Activated T-cell treated with anti-CD3 and anti-CD28 coated beads for 48 hours (primary cell): Measurements from ENCODE around the gene PERP.
"Not testable (repeated sequence)": the region's sequence is repeated elsewhere in the genome, so short reads cannot be mapped to it uniquely, and the experiment has no call there.

Experiments
- DNase-seq: peaks from one replicate; pipeline ENCODE4 v3.0.0-alpha.2; 2020; ENCODE audit warnings: low read depth

PERP gene

DNA sequence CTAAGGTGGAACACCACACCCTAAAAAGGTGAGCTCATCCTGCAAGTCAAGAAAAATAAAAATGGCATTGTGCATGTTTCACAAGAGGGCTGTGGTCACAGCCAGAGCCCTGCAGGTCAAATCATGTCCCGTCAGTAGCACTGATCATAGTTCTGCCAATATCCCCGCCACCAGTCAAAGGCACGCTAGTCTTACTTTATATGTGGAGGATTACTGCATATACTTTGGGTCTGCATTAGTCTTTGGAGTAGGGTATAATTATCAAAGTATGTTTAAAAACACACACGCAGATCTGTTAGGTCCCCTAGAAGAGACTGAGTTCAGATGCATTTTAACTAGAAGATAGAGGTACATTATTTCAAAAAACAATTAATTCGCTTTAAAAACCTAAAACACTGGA lies 1.8 kb downstream of the PERP start:
- no peak for DNase-seq

GRCh38 chr6:138104618-138105213 lies 2.5 kb downstream of the PERP start:
- DNase-seq, result no peak

DNA sequence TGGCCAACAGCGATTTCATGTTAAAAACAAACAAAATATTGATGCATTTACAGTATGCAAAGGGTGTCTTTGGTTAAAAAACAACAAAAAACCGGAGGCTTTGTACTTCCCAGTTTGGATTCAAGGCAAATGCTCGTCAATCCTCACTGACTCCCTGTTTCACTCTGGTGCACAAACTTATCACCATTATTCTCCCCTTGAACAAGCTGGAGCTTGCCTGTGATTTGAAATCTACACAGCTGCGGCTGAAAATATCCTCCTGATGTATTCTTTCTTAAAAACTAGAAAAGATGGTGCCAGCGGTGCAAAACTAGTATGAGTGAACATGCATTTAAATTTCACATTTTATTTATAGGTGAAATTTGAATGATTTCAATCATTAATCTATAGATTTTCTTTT lies 3.3 kb downstream of the PERP start:
- DNase-seq, result no peak

GRCh38 chr6:138101946-138102731 lies 5.1 kb downstream of the PERP start:
- no peak for DNase-seq

- DNase-seq, result no peak
These were observed 7.4 kb downstream of the PERP start for GRCh38 chr6:138099832-138100231.

GRCh38 chr6:138098306-138098705 lies 8.9 kb downstream of the PERP start:
- no peak for DNase-seq

DNA sequence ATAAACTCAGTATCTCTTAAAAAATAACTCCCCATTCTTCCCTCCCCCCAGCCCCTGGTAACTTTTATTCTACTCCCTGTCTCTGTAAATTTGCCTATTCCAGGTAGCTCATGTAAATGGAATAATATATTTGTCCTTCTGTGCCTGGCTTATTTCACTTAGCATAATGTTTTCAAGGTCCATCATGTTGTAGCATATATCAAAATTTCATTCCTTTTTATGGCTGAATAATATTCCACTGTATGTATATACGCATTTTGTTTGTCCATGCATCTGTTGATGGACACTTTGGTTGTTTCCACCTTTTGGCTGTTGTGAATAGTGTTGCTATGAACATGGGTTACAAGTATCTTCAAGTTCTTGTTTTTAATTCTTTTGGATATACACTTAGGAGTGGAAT lies 13.0 kb downstream of the PERP start:
- no peak for DNase-seq

DNA sequence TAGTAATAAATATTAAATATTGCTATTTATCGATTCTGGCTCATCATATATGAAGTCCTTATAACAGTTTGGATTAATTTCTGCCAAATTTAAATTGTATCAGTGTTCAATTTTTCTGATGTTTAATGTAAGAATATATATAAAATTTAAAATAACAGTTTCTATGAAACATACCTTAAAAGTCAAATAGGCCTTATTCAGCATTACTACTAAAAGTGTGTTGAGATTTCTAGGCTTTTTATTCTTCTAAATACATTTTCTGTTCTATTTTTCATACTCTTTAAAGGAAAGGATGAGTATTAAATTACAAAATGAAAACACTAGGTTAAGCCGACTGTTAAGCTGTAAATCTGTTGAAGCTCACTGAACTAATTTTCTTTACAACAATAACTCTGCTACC lies 13.6 kb downstream of the PERP start:
- DNase-seq, result no peak

DNA sequence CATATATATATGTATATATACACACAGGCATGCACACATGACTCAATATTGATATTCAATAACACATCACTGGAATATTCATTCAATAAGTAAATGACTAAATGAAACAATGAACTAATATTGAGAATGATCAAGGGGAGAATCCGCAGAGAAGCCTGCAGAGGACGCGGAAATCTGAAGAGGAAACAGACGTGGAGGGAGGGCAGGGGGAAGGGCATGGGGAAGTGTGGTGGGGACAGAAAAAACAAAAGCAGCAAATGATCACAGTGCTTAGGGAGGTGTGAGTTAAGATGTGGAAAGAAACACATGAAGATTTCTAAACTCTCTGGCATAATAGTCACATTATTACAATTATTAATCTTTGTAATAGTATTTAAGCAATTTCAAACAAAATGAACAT lies 14.5 kb downstream of the PERP start:
- no peak for DNase-seq

DNA sequence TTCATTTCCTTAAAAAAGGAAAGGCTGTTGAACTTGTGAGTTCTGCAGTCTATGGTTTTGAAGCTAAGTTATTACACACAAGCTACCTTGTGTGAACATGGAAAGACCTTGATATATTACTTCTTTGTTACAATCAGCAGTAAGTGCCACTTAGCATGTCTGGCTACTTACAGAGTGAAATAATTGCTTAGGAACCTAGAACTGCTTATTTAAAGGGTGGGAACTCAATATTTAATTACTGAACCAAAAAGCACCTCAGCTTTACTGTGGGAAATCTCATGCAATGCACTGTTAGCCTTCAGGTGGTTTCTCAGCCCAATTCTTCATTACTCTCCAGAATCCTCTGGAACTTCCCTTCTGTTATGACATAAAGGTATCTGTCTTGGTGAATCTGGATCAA lies 17.9 kb downstream of the PERP start:
- DNase-seq, result no peak

DNA sequence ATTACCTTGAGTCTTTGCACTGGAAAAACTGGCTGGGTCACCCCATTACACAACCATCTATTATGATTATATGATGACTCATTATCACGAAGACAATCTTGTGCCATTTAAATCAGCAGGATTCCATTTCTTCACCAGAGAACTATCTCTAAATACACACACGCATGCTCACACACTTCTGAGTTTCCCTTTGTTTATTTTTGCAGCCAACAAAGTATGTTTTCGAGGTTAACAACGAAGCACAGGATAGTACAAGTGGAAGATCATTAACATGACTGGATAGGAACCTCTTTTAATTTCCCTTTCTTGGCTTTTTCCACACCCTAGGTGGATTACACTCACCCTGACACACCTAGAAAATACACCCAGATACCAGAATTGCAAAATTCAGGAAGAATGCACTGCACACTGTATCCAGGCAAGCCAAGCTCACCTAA lies 18.9 kb downstream of the PERP start:
- DNase-seq, result no peak

- DNase-seq, result no peak
These were observed 19.5 kb downstream of the PERP start for GRCh38 chr6:138087593-138088325.

DNA sequence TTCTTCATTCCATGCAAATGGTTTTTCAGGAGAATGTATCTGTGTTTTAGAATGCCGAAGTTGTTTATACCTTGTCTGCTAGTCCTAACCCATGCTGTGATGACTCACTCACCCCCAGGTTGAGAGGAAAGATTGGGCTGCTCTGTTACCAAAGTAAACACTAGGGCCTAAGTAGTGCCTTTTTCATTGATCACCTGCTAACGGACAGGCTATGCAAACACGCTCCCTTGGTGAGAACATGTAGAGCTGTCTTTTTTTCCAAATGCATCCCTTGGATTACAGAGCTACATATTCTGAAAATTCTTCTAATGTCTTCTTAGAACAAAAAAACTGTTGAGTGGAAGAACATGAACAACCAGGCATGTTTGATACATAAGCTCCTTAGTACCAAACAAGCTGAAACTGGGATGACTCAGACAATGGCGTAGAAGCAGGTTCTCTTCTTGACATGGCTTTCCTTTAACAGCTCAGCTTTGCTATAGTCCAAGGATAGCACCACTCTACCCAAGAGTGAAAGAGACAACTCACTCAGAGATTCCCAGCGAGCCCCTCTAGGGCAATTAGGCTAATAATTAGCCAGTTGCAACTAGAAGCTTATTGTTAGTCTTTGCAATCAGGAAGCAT lies 20.5 kb downstream of the PERP start:
- DNase-seq, result no peak

DNA sequence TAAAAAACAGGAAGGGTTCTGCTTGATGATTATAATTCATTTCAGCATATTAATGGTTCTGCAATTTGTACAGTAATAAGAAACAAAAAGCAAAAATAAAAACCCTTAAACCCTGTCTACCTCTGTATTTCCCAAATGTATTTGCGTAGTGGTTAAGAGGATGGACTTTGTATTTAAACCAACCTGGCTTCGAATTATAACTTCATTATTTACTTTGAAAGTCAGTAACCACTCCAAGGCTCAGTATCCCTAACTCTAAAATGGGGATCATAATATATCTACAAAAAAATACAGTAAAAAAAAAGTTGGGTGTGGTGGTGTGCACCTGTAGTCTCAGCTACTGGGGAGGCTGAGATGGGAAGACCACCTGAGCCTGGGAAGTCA lies 21.4 kb downstream of the PERP start:
- no peak for DNase-seq

DNA sequence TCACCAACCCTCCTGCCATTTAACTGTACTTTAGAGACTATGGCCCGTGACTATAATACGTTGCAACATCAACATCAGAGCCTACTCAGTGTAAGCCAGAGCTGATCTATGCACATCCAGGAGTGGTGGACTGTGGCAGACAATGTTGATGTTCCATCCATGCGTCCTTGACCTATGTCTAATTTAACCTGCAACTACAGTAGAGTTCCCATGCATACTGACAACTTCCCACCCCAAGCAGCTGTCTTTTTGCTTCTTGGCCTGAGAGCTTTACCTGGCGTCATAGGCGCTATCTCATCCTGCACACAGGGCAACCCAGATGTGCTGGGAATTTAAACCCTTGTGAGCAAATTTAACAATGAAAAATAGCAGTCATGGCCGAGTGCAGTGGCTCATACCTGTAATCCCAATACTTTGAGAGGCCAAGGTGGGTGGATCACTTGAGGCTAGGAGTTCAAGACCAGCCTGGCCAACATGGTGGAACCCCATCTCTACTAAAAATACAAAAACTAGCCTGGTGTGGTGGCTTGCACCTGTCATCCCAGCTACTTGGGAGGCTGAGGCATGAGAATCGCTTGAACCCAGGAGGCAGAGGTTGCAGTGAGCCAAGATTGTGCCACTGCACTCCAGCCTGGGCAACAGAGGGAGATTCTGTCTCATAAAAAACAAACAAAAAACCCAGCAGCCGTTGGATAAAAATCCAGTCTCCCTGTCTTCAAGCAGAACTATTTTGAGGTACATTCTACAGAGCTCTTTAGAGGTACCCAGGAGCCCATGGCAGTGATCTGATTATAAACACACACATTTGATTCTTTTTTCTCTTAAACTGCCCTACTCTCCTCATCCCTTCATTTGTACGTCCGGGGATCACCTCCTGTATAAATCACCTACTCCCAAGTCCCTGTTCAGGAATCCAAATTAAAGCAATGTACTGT lies 22.0 kb downstream of the PERP start:
- DNase-seq, result no peak

GRCh38 chr6:138082232-138082631 lies 25.0 kb downstream of the PERP start:
- DNase-seq, result no peak

DNA sequence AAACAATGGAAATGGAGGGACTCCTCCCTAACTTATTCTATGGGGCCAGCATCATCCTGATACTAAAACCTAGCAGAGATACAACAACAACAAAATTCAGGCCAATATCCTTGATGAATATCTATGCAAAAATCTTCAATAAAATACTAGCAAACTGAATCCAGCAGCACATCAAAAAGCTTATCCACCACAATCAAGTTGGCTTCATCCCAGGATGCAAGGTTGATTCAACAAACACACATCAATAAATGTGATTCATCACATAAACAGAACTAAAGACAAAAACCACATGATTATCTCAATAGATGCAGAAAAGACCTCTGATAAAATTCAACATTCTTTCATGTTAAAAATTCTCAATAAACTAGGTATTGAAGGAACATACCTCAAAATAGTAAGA lies 27.7 kb downstream of the PERP start:
- not testable (repeated sequence) for DNase-seq

GRCh38 chr6:138078491-138078890 lies 28.7 kb downstream of the PERP start:
- no peak for DNase-seq

DNA sequence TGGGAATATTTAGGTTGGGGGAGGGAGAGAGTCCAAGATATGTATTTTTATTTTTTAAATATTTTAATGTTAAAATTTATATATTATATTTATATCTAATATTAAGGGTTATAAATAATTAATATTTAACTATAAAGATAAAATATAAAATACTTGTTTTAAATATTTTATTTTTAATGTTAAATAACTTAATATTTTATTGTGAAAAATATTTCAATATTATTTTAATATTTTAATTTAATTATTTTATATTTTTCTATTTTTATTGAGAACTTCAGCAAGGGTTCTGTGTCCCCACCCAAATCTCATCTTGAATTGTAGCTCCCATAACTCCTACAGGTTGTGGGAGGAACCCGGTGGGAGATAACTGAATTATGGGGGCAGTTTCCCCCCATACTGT lies 34.0 kb downstream of the PERP start:
- DNase-seq, result no peak

GRCh38 chr6:138063726-138064125 lies 43.5 kb downstream of the PERP start:
- DNase-seq, result no peak

DNA sequence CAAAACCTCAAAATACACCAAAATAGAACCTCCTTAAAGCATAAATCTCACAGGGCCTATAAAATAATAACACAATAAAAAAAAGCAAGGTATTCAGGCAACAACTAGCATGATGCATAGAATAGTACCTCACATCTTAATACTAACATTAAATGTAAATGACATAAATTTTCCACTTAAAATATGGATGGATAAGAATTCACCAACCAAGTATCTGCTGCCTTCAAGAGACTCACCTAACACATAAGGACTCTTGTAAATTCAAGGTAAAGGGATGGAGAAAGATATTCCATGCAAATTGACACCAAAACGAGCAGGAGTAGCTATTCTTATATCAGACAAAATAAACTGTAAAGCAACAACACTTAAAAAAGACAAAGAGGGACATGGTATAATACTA lies 52.2 kb downstream of the PERP start:
- DNase-seq, result no peak

DNA sequence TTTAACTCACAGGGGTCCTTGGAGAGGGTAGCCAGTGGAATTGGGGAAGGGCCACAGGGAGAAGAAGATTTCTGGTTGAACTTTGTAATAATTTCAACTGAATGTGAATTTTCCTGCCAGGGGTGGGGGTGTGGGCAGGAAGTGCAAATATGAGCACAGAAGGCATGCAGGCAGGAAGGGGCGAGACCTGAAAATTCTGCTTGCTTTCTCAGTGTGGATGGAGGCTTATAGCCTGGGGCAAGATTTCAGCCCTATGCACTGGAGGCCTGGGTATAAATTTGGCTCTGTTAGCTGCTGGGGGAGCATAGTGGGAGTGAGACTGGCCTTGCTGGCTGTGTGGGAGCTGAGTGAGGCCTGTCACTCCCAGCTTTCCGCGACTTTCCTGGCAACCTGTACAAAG lies 54.4 kb downstream of the PERP start:
- no peak for DNase-seq
